Measurements from ENCODE around the gene LCN2. TPM values are rescaled to one million over a fixed set of nuclear protein-coding genes. Genes with fewer than 3 reads are reported as not detected.

Gene LCN2
- total and polyA plus RNA-seq, 9 of the 15 experiments (the other 6 are each of a cell fraction or from before 2014, with no cell fraction given): 0.10 to 1.2 (median 0.44) TPM; not detected in 1

- TF ChIP-seq, protein P1, sequence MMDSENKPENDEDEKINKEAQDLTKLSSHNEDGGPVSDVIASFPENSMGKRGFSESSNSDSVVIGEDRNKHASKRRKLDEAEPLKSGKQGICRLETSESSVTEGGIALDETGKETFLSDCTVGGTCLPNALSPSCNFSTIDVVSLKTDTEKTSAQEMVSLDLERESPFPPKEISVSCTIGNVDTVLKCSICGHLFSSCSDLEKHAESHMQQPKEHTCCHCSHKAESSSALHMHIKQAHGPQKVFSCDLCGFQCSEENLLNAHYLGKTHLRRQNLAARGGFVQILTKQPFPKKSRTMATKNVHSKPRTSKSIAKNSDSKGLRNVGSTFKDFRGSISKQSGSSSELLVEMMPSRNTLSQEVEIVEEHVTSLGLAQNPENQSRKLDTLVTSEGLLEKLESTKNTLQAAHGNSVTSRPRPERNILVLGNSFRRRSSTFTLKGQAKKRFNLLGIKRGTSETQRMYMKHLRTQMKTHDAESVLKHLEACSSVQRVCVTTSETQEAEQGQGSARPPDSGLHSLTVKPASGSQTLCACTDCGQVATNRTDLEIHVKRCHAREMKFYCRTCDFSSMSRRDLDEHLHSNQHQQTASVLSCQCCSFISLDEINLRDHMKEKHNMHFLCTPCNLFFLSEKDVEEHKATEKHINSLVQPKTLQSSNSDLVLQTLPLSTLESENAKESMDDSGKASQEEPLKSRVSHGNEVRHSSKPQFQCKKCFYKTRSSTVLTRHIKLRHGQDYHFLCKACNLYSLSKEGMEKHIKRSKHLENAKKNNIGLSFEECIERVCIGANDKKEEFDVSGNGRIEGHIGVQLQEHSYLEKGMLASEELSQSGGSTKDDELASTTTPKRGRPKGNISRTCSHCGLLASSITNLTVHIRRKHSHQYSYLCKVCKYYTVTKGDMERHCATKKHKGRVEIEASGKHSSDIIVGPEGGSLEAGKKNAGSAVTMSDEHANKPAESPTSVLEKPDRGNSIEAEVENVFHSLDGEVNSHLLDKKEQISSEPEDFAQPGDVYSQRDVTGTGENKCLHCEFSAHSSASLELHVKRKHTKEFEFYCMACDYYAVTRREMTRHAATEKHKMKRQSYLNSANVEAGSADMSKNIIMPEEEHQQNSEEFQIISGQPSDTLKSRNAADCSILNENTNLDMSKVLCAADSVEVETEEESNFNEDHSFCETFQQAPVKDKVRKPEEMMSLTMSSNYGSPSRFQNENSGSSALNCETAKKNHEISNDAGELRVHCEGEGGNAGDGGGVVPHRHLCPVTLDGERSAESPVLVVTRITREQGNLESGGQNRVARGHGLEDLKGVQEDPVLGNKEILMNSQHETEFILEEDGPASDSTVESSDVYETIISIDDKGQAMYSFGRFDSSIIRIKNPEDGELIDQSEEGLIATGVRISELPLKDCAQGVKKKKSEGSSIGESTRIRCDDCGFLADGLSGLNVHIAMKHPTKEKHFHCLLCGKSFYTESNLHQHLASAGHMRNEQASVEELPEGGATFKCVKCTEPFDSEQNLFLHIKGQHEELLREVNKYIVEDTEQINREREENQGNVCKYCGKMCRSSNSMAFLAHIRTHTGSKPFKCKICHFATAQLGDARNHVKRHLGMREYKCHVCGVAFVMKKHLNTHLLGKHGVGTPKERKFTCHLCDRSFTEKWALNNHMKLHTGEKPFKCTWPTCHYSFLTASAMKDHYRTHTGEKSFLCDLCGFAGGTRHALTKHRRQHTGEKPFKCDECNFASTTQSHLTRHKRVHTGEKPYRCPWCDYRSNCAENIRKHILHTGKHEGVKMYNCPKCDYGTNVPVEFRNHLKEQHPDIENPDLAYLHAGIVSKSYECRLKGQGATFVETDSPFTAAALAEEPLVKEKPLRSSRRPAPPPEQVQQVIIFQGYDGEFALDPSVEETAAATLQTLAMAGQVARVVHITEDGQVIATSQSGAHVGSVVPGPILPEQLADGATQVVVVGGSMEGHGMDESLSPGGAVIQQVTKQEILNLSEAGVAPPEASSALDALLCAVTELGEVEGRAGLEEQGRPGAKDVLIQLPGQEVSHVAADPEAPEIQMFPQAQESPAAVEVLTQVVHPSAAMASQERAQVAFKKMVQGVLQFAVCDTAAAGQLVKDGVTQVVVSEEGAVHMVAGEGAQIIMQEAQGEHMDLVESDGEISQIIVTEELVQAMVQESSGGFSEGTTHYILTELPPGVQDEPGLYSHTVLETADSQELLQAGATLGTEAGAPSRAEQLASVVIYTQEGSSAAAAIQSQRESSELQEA (IDR thresholded peaks at IDR 0.05; ENCODE audit: low read depth): no peak
- TF ChIP-seq ZNF830 (CRISPR knock-in tag; IDR thresholded peaks at IDR 0.05): peak; percentile 27; the same call in 1 of the 2 replicates
- TF ChIP-seq, protein P2, sequence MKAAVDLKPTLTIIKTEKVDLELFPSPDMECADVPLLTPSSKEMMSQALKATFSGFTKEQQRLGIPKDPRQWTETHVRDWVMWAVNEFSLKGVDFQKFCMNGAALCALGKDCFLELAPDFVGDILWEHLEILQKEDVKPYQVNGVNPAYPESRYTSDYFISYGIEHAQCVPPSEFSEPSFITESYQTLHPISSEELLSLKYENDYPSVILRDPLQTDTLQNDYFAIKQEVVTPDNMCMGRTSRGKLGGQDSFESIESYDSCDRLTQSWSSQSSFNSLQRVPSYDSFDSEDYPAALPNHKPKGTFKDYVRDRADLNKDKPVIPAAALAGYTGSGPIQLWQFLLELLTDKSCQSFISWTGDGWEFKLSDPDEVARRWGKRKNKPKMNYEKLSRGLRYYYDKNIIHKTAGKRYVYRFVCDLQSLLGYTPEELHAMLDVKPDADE (conservative IDR thresholded peaks at IDR 0.05; ENCODE audit: control insufficient read depth, low read depth, low read length): no peak
- no peak for TF ChIP-seq KAT2B (IDR thresholded peaks at IDR 0.05; ENCODE audit: low read depth, low read length)
- no peak for TF ChIP-seq LARP7 (IDR thresholded peaks at IDR 0.05)
- no peak for TF ChIP-seq PHF21A (IDR thresholded peaks at IDR 0.05; ENCODE audit: borderline replicate concordance, low read depth)
- TF ChIP-seq, protein P3, sequence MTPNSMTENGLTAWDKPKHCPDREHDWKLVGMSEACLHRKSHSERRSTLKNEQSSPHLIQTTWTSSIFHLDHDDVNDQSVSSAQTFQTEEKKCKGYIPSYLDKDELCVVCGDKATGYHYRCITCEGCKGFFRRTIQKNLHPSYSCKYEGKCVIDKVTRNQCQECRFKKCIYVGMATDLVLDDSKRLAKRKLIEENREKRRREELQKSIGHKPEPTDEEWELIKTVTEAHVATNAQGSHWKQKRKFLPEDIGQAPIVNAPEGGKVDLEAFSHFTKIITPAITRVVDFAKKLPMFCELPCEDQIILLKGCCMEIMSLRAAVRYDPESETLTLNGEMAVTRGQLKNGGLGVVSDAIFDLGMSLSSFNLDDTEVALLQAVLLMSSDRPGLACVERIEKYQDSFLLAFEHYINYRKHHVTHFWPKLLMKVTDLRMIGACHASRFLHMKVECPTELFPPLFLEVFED (CRISPR knock-in tag; conservative IDR thresholded peaks at IDR 0.05): no peak
- TF ChIP-seq UBTF (IDR thresholded peaks at IDR 0.05; ENCODE audit: borderline replicate concordance in 1 of 2, low read depth in 2 of 2, low read length in 2 of 2): no peak
- TF ChIP-seq, protein P4, sequence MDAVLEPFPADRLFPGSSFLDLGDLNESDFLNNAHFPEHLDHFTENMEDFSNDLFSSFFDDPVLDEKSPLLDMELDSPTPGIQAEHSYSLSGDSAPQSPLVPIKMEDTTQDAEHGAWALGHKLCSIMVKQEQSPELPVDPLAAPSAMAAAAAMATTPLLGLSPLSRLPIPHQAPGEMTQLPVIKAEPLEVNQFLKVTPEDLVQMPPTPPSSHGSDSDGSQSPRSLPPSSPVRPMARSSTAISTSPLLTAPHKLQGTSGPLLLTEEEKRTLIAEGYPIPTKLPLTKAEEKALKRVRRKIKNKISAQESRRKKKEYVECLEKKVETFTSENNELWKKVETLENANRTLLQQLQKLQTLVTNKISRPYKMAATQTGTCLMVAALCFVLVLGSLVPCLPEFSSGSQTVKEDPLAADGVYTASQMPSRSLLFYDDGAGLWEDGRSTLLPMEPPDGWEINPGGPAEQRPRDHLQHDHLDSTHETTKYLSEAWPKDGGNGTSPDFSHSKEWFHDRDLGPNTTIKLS (IDR thresholded peaks at IDR 0.05; ENCODE audit: borderline replicate concordance, low read depth): no peak
These were observed 819 bp downstream of the LCN2 start (continued) for GRCh38 chr9:128149951-128150593.
